Loucy (cell line): Measurements from ENCODE around the gene ZNF543.

Experiments
- EZH2phosphoT487 ChIP-seq: fragments of 200-600 bp; IDR thresholded peaks from 2 replicates; pipeline ENCODE4 v1.6.1; 2018; ENCODE audit warnings: antibody characterized with exemption, mild to moderate bottlenecking, moderate library complexity, borderline replicate concordance
- TF ChIP-seq, protein P1 (sequence below): fragments of 200-600 bp; sonication (generic); conservative IDR thresholded peaks from 2 replicates; pipeline ENCODE4 v1.5.1; 2014; ENCODE audit warnings: mild to moderate bottlenecking, antibody characterized with exemption, low read length

DNA sequence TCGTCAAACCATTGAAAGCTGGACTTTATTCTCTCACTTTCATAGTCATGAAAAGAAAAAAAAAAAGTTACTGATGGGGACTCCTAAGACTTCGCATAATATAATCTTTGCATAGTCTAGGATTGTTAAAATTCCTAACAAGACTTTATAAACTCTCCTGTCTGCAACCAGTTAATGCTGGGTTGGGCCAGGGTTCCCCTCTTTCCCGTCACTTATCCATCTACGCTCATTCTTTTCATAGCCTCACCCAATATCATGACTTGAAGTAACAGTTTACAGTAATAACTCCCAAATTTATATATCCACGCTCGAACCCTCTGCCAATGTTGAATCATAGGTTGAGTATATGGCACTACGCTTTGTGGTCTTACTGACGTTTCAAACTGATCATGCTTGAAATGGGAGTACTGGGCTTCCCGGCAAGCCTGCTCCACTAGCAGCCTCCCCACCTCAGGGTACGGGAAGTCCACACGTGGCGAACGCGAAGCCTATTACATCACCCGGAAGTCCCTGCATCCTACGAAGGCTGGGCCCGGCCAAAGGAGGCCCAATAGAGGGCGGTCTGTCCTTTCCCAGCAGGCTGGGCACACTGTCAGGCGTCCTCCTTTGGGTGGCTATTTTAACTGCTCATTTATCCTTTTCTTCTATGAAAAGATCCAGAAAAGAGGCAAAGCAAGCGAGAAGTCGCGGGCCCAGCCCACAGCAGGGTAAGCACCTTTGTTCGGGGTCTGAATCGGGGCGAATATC, 40.7 kb upstream of the ZNF543 start:
- TF ChIP-seq, protein P1, sequence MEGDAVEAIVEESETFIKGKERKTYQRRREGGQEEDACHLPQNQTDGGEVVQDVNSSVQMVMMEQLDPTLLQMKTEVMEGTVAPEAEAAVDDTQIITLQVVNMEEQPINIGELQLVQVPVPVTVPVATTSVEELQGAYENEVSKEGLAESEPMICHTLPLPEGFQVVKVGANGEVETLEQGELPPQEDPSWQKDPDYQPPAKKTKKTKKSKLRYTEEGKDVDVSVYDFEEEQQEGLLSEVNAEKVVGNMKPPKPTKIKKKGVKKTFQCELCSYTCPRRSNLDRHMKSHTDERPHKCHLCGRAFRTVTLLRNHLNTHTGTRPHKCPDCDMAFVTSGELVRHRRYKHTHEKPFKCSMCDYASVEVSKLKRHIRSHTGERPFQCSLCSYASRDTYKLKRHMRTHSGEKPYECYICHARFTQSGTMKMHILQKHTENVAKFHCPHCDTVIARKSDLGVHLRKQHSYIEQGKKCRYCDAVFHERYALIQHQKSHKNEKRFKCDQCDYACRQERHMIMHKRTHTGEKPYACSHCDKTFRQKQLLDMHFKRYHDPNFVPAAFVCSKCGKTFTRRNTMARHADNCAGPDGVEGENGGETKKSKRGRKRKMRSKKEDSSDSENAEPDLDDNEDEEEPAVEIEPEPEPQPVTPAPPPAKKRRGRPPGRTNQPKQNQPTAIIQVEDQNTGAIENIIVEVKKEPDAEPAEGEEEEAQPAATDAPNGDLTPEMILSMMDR, result peak; percentile 40; the same call in 1 of the 2 replicates
- no peak for TF ChIP-seq EZH2phosphoT487
